Measurements from ENCODE around the gene SCGB2A2.
A peak's percentile ranks its signal among the peaks of the same experiment; 100 is the strongest.

The SCGB2A2 gene

GRCh38 chr11:62307950-62308349 lies 38.0 kb downstream of the SCGB2A2 start:
- DNase-seq, result no peak

GRCh38 chr11:62309991-62310390 lies 40.0 kb downstream of the SCGB2A2 start:
- no peak for DNase-seq

GRCh38 chr11:62315431-62315830 lies 45.5 kb downstream of the SCGB2A2 start:
- peak; percentile 4 for DNase-seq

DNA sequence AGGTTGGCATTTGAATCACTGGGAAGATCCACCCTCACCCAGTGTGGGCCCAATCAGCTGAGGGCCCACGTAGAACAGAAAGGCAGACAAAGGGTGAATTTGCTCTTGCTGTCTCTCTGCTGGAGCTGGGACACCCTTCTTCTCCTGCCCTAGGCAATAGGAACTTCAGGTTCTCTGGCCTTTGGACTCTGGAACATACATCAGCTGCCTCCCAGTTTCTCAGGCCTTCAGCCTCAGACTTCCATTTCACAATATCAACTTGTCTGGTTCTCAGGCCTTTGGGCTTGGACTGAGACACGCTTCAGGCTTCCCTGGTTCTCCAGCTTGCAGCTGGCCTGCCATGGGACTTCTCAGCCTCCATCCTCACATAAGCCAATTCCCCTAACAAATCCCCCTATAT lies 52.6 kb downstream of the SCGB2A2 start:
- no peak for DNase-seq

Data from MV-4-11 (cell line).